IPS-20b (cell line): ENCODE data around the gene THSD4.

Experiments
- H3K27ac ChIP-seq: one replicate; pipeline ENCODE4 v1.5.1; 2013; ENCODE audit warnings: low read length
- H3K27me3 ChIP-seq: 2 replicates; pipeline ENCODE4 v1.6.1; 2013; ENCODE audit warnings: mild to moderate bottlenecking, low read length, inconsistent platforms; ENCODE audit not compliant: insufficient read depth
- H3K36me3 ChIP-seq: 2 replicates; pipeline ENCODE4 v1.6.1; 2013; ENCODE audit warnings: low read depth, mild to moderate bottlenecking, inconsistent platforms, low read length, moderate library complexity; ENCODE audit not compliant: insufficient read depth
- H3K4me1 ChIP-seq: 2 replicates; pipeline ENCODE4 v1.6.1; 2013; ENCODE audit warnings: mild to moderate bottlenecking, control low read depth, inconsistent platforms, low read length, moderate library complexity; ENCODE audit not compliant: insufficient read depth
- H3K4me3 ChIP-seq: 2 replicates; pipeline ENCODE4 v1.5.1; 2013; ENCODE audit warnings: mild to moderate bottlenecking, low read length, inconsistent platforms
- H3K9ac ChIP-seq: 2 replicates; pipeline ENCODE4 v1.6.1; 2013; ENCODE audit warnings: low read depth, mild to moderate bottlenecking, inconsistent platforms, low read length, moderate library complexity
- H3K9me3 ChIP-seq: 2 replicates; pipeline ENCODE4 v1.6.1; 2013; ENCODE audit warnings: mild to moderate bottlenecking, low read depth, low read length, inconsistent platforms; ENCODE audit not compliant: insufficient read depth

THSD4 gene

DNA sequence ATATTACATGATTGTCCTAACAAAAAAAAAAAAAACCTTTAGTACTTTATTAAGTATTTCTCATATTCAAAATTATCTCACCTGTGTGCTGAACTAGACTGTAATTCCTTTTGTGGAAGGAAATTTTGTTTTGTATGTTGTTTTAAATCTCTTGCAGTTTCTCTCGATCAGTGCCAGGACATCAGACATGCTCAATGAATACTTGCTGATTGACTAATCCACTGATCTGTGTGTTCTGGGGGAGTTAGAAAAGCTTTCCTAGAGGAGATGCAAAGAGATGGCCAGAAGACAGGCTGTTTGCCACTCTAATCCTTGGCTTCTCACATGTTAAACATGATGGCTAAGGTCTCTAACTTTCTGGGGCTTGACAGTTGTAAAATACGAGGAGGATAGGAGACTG lies 461.8 kb downstream of the THSD4 start:
- Histone ChIP-seq H3K4me1 (peaks cover 4% of the 10 kb centered on the region; the same call in 1 of the 2 replicates), H3K4me3 (no peak overlapping the region), H3K36me3 (no peaks in the 10 kb centered on the region), H3K27me3 (no peaks in the 10 kb centered on the region), H3K9ac (no peak overlapping the region), H3K9me3 (no peaks in the 10 kb centered on the region), H3K27ac (no peak overlapping the region)

GRCh38 chr15:71581398-71581930 lies 466.2 kb downstream of the THSD4 start:
- Histone ChIP-seq H3K27me3 (no peaks in the 10 kb centered on the region), H3K4me3 (no peak overlapping the region), H3K9me3 (peaks cover 9% of the 10 kb centered on the region; the same call in 1 of the 2 replicates), H3K27ac (no peak overlapping the region), H3K4me1 (no peaks in the 10 kb centered on the region), H3K36me3 (no peaks in the 10 kb centered on the region), H3K9ac (no peak overlapping the region)

DNA sequence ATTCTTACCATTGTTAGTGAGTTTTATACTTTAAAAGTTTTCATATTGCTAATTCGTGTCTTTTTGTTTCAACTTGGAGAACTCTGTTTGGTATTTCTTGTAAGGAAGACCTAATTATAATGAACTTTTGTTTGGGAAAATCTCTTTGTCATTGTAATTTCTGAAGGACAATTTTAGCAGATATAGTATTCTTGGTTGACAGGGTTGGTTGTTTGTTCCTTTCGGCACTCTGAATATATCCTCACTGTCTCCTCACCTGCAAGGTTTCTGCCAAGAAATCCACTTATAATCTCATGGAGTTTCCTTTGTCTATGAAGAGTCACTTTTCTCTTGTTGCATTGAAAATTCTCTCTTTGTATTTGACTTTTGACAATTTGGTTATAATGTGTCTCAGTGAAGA lies 469.9 kb downstream of the THSD4 start:
- H3K4me3 ChIP-seq: no peak overlapping the region

DNA sequence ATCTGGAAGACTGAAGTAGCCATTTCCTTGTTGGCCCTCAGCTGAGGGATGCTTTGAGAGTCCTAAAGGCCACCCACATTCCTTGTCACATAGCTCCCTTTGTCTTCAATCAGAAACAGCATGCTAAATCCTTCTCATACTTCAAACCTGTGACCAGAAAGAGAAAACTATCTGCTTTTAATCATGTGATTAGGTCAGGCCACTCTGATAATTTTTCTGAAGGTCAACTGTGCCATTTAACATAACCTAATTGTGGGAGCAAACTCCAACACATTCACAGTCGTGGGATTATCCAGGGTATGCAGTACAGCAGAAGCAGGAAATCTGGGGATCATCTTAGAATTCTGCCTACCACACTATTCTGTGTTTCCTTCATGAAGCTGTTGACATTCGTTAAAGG lies 471.2 kb downstream of the THSD4 start:
- Histone ChIP-seq H3K9ac (no peak overlapping the region), H3K36me3 (no peaks in the 10 kb centered on the region), H3K27me3 (no peaks in the 10 kb centered on the region), H3K4me3 (no peak overlapping the region), H3K27ac (no peak overlapping the region), H3K4me1 (no peaks in the 10 kb centered on the region), H3K9me3 (peaks cover 9% of the 10 kb centered on the region; the same call in 1 of the 2 replicates)

More for the DNA sequence above, 469.9 kb downstream of the THSD4 start:
- H3K9me3 ChIP-seq: peaks cover 9% of the 10 kb centered on the region; the same call in 1 of the 2 replicates
- no peaks in the 10 kb centered on the region for H3K36me3 ChIP-seq
- H3K27ac ChIP-seq: no peak overlapping the region
- H3K9ac ChIP-seq: no peak overlapping the region
- no peaks in the 10 kb centered on the region for H3K27me3 ChIP-seq
- H3K4me1 ChIP-seq: no peaks in the 10 kb centered on the region

GRCh38 chr15:71588746-71589145 lies 473.5 kb downstream of the THSD4 start:
- no peaks in the 10 kb centered on the region for H3K36me3 ChIP-seq
- peaks cover 9% of the 10 kb centered on the region; the same call in 1 of the 2 replicates for H3K9me3 ChIP-seq
- no peaks in the 10 kb centered on the region for H3K27me3 ChIP-seq
- no peak overlapping the region for H3K27ac ChIP-seq
- no peaks in the 10 kb centered on the region; the same call in 1 of the 2 replicates for H3K4me1 ChIP-seq
- no peak overlapping the region for H3K4me3 ChIP-seq
- no peak overlapping the region for H3K9ac ChIP-seq

DNA sequence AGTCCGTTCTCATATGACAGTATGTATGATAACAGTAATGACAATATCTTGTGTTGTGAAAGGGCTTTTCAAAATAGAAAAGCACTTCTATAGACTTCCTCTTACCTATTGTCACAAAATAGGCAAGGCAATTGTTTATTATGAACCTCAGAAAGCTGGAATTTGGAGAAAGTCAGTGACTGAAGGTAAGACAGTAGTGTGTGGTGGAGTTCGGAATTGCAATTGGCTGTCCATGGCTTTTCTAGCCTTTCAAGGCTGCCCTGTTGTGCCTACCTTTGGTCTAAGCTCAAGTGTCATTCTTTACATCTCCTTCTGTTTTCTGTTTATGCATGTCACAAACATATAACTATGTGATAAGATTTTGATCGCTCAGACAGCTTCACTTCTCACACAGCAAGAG lies 475.8 kb downstream of the THSD4 start:
- no peaks in the 10 kb centered on the region; the same call in 1 of the 2 replicates for H3K4me1 ChIP-seq
- 0 out of 2 replicates have a peak, but pooled peaks cover 3% of the 10 kb centered on the region for H3K9me3 ChIP-seq
- H3K36me3 ChIP-seq: no peaks in the 10 kb centered on the region
- no peak overlapping the region for H3K27ac ChIP-seq
- H3K4me3 ChIP-seq: no peak overlapping the region
- no peak overlapping the region for H3K9ac ChIP-seq
- H3K27me3 ChIP-seq: no peaks in the 10 kb centered on the region

DNA sequence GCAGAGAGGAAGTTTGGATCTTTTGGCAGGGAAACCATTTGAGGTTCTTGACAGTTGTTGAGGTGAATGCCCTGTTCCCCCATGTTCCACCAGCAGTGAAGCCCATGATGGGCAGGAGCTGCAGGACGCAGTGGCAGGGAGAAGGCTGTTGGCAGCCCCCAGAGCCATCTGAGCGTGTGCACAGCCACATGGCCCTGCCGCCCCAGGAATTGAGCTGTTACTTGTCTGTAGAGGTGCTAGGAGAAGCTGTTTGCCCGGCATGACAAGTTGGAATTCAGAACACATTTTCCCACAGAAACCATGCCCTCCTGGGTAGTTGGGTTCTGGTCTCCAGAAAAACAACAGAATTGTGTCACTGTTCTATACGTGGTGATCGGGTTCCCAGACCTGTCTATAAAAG lies 476.9 kb downstream of the THSD4 start:
- no peak overlapping the region for H3K4me3 ChIP-seq
- H3K27ac ChIP-seq: no peak overlapping the region
- no peaks in the 10 kb centered on the region; the same call in 1 of the 2 replicates for H3K4me1 ChIP-seq
- no peak overlapping the region for H3K9ac ChIP-seq
- 0 out of 2 replicates have a peak, but pooled peaks cover 3% of the 10 kb centered on the region for H3K9me3 ChIP-seq
- H3K36me3 ChIP-seq: no peaks in the 10 kb centered on the region
- H3K27me3 ChIP-seq: no peaks in the 10 kb centered on the region

DNA sequence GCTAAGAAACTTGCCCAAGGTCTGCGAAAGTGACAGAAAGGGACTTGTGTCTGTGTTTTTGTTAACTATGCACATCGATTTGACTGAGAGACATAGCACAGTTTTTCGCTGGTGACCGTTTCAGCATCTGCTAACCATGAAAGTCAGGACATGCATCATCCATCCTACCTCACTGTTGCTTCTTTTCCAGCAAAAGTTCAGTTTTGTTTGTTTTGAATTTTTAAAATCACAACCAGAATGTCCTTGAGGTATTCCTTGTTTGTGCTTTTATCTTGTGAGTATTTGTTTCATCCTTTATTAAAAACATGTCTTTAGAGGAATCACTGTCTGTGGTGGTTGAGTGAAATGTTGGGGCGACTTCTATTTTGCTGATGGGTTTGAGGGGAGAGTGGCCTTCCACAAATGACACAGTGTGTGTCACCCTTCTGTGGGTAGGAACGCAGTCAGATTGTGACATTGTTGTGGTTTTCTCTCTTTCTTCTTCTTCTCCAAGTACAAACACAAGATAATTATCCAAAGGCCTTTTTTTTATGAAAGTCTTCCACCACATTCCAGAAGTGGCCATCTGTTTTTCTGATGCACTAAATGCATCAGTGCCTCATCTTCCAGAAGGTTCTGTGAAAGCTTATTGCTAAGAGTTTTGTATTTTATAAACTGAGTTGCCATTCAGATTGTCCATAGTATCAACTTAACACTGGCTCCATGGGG lies 480.7 kb downstream of the THSD4 start:
- Histone ChIP-seq H3K36me3 (no peaks in the 10 kb centered on the region), H3K27me3 (no peaks in the 10 kb centered on the region), H3K9ac (no peak overlapping the region), H3K4me1 (no peaks in the 10 kb centered on the region; the same call in 1 of the 2 replicates), H3K9me3 (0 out of 2 replicates have a peak, but pooled peaks cover 3% of the 10 kb centered on the region), H3K4me3 (no peak overlapping the region), H3K27ac (no peak overlapping the region)

DNA sequence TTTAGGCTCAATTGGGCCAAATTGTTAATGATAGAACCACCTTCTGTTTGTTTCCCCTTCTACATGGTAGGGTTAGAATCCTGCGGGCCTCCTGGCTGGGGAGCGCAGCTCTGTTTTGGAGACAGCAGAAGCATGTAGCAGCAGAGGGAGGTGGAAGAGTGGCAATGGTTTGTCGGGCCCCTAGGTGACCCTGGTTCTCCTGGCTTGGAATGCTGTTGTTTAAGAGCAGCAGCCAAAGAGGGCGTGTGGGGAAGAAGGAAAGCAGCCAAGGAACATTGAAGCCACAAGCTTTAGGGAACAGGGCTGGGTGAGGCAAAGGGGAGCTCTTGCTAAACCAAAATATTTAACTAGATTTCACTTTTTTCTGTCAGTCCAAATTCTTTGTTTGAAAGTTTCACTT lies 481.4 kb downstream of the THSD4 start:
- no peaks in the 10 kb centered on the region; the same call in 1 of the 2 replicates for H3K4me1 ChIP-seq

DNA sequence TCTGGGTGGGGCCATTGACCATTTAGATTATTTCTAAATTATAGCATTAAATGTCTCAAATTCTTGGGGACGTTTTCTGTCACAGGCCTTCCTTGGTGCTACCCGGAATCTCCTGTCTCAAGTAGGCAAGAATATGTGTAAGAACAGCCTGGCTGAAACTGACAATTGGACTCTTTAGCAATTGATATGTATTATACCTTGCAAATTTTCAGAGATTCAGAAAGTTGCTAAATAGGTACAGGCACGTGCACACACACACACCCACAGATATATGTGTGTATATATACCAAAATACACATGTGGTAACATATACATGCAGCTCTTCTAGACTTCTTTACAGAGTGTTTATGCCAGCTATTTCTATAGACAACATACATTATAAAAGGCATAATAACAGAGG lies 481.9 kb downstream of the THSD4 start:
- Histone ChIP-seq H3K9ac (no peak overlapping the region), H3K4me3 (no peak overlapping the region), H3K4me1 (no peaks in the 10 kb centered on the region; the same call in 1 of the 2 replicates), H3K27me3 (no peaks in the 10 kb centered on the region), H3K9me3 (0 out of 2 replicates have a peak, but pooled peaks cover 3% of the 10 kb centered on the region), H3K36me3 (no peaks in the 10 kb centered on the region), H3K27ac (no peak overlapping the region)

More for the DNA sequence above, 481.4 kb downstream of the THSD4 start:
- Histone ChIP-seq H3K36me3 (no peaks in the 10 kb centered on the region), H3K4me3 (no peak overlapping the region), H3K9ac (no peak overlapping the region), H3K27ac (no peak overlapping the region), H3K9me3 (0 out of 2 replicates have a peak, but pooled peaks cover 3% of the 10 kb centered on the region), H3K27me3 (no peaks in the 10 kb centered on the region)

DNA sequence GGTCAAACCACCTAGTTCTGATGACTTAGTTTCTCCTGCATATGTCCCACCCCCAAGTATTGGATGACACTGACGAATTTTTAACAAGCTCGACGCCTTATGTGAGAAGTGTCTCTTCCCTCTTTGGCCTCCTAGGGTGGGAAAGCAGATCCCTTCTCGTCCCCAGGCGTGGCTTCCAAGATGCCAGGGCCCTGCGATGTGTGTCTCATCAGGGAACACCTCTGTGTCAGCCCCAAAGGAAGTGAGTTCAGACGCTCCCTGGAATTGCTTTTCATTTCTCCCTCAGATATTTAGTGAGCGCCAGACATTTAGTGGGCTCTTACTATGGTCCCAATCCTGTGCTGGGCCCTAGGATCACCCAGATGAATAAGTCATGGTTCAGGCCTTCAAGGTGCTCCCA lies 482.4 kb downstream of the THSD4 start:
- no peak overlapping the region for H3K4me3 ChIP-seq

DNA sequence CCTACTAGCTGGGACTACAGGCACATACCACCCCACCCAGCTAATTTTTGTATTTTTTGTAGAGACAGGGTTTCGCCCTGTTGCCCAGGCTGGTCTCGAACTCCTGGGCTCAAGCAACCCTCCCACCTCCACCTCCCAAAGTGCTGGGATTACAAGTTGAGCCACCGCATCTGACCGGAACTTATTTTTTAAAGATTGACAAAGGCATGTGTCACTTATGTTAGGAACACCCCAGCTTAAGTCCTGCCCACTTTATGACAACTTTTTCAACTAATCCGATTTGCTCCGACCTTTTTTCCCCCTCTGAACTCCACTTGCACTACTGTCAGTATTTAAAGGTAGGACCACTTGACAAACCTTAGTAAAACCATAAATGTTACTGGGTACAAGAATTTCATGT lies 483.5 kb downstream of the THSD4 start:
- H3K9ac ChIP-seq: no peak overlapping the region
- H3K4me1 ChIP-seq: no peaks in the 10 kb centered on the region
- no peaks in the 10 kb centered on the region for H3K36me3 ChIP-seq
- H3K4me3 ChIP-seq: no peak overlapping the region
- H3K27me3 ChIP-seq: no peaks in the 10 kb centered on the region
- 0 out of 2 replicates have a peak, but pooled peaks cover 3% of the 10 kb centered on the region for H3K9me3 ChIP-seq
- H3K27ac ChIP-seq: no peak overlapping the region

More for the DNA sequence above, 482.4 kb downstream of the THSD4 start:
- H3K9ac ChIP-seq: no peak overlapping the region
- no peak overlapping the region for H3K27ac ChIP-seq
- H3K9me3 ChIP-seq: 0 out of 2 replicates have a peak, but pooled peaks cover 3% of the 10 kb centered on the region
- H3K4me1 ChIP-seq: no peaks in the 10 kb centered on the region; the same call in 1 of the 2 replicates
- no peaks in the 10 kb centered on the region for H3K36me3 ChIP-seq
- no peaks in the 10 kb centered on the region for H3K27me3 ChIP-seq
